CD8-positive, alpha-beta memory T cell (primary cell): Measurements from ENCODE around the gene KRT13. TPM values are rescaled to one million over a fixed set of nuclear protein-coding genes. Genes with fewer than 3 reads are reported as not detected.

Experiments used
- CTCF ChIA-PET: fragments of 350-600 bp; sonication (Branson Sonifier 250); formaldehyde crosslinking; loops from one replicate; lab custom pipeline; 2021; ENCODE audit warnings: antibody characterized with exemption; lab: Charles Lee
- POLR2A ChIA-PET: fragments of 350-600 bp; sonication (Branson Sonifier 250); formaldehyde crosslinking; loops from one replicate; lab custom pipeline; 2021; ENCODE audit warnings: antibody characterized with exemption; lab: Charles Lee
- DNase-seq, 5 donors: peaks; one replicate each; pipeline versions ENCODE4 v3.0.0 to v3.0.0-alpha.2; 2020 to 2022; ENCODE audit warnings: mixed read lengths in 1 of 5
- H3K27ac ChIP-seq: one replicate; pipeline ENCODE4 v1.7.0; 2013; ENCODE audit warnings: low read depth, mild to moderate bottlenecking, low read length, moderate library complexity
- H3K27me3 ChIP-seq: 2 replicates; pipeline ENCODE4 v1.7.0; 2013; ENCODE audit warnings: low read length, mild to moderate bottlenecking; ENCODE audit not compliant: insufficient read depth, poor library complexity, severe bottlenecking
- H3K36me3 ChIP-seq: 2 replicates; pipeline ENCODE4 v1.7.0; 2013; ENCODE audit warnings: mild to moderate bottlenecking, low read length, moderate library complexity; ENCODE audit not compliant: insufficient read depth
- H3K4me1 ChIP-seq: 2 replicates; pipeline ENCODE4 v1.7.0; 2013; ENCODE audit warnings: mild to moderate bottlenecking, low read length, moderate library complexity; ENCODE audit not compliant: insufficient read depth
- H3K4me3 ChIP-seq: 2 replicates; pipeline ENCODE4 v1.7.0; 2013; ENCODE audit warnings: mild to moderate bottlenecking, low read length
- H3K9me3 ChIP-seq: 2 replicates; pipeline ENCODE4 v1.7.0; 2013; ENCODE audit warnings: mild to moderate bottlenecking, low read length
- H3K27ac Mint-ChIP-seq, 8 donors: one replicate each; pipeline ENCODE4 v1.8.0; 2020 to 2021; ENCODE audit warnings: mixed read lengths in 8 of 8, mild to moderate bottlenecking in 6 of 8, inconsistent platforms in 3 of 8, moderate library complexity in 3 of 8
- H3K27me3 Mint-ChIP-seq, 2 donors: one replicate each; pipeline ENCODE4 v1.8.0; 2020 to 2021; ENCODE audit warnings: mixed read lengths in 2 of 2, mild to moderate bottlenecking in 1 of 2, moderate library complexity in 1 of 2
- H3K36me3 Mint-ChIP-seq, 3 donors: one replicate each; pipeline ENCODE4 v1.8.0; 2020 to 2021; ENCODE audit warnings: mixed read lengths in 3 of 3, inconsistent platforms in 1 of 3, mild to moderate bottlenecking in 1 of 3
- H3K4me1 Mint-ChIP-seq, 3 donors: one replicate each; pipeline ENCODE4 v1.8.0; 2020 to 2021; ENCODE audit warnings: mixed read lengths in 3 of 3, inconsistent platforms in 1 of 3, mild to moderate bottlenecking in 1 of 3
- H3K4me3 Mint-ChIP-seq, 7 donors: one replicate each; pipeline ENCODE4 v1.8.0; 2020 to 2021; ENCODE audit warnings: mixed read lengths in 7 of 7, mild to moderate bottlenecking in 6 of 7, moderate library complexity in 4 of 7, inconsistent platforms in 2 of 7
- H3K9me3 Mint-ChIP-seq, 5 donors: one replicate each; pipeline ENCODE4 v1.8.0; 2020 to 2022; ENCODE audit warnings: mixed read lengths in 5 of 5, mild to moderate bottlenecking in 3 of 5, moderate library complexity in 2 of 5, inconsistent platforms in 1 of 5
- polyA plus RNA-seq: library from polyadenylated mRNA; unstranded; fragments of 300-500 nt; fragmentation: Illumina TruSeq; gene quantifications from one replicate; pipeline ENCODE4 v1.2.3, GENCODE V29; 2021
- total RNA-seq, 2 experiments: library from RNA; stranded (reverse); gene quantifications; one replicate each; pipeline ENCODE4 v1.2.3, GENCODE V29; 2021

KRT13 gene
- total and polyA plus RNA-seq, 3 experiments from 2014 or later = not detected

DNA sequence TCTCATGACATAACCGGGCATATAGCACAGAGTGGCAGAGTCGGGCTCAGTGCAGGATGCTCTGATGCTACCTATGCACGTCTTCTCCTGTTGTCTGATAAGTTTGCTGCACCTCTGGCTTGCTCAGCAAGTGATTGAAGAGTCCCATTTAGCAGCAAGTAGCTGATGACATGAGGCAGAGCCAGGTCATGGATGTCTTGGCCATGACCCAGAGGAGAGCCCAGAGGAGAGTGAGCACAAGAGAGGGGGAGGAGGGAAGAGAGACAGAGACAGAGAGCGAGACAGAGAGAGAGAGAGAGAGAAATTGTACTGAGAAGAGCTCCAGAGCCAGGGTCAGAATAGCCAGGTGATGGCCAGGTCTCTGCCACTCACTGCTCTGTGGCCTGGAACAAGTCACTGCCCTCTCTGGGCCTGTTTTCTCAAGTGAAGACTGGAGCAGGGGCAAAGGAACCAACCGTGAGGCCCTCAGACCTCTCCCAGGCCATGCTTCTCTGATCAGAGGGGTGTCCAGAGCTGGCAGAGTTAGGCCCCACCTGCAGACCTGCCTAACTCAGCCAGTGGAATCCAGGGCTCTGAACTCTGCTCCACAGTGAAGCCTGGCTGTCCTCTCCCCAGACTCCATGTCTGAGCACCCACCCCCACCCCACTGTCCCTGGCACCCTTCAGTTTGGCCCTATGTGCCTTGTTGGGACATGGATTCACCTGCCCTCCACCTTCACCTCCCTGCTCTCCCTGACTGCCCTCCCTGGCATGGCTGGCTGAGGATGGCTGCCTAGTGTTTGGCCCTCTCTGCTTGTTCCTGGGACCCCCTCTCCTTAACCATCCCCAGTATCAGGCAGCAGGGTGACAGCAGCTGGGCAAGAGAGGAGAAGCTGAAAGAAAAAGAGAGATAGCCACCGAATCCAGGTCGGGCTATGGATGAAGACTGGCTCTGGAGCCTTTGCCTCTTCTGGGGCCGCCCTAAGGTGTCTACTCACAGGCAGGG, 20.2 kb downstream of the KRT13 start:
- Mint-ChIP-seq H3K4me1 (peaks cover 2 to 4% (median 2%) of the 10 kb centered on the region in 3 donors), H3K27me3 (peaks cover 3 to 11% of the 10 kb centered on the region in 2 donors), H3K4me3 (no peak overlapping the region), H3K27ac (peak overlapping the region in 2 of 8 donors; percentile 58 to 93), H3K9me3 (no peaks in the 10 kb centered on the region), H3K36me3 (no peaks in the 10 kb centered on the region)
- CTCF ChIA-PET = no interaction called here
- H3K27ac ChIP-seq = no peak overlapping the region
- no peak overlapping the region for H3K4me3 ChIP-seq
- no peaks in the 10 kb centered on the region for H3K4me1 ChIP-seq
- H3K27me3 ChIP-seq = no peaks in the 10 kb centered on the region
- H3K36me3 ChIP-seq = no peaks in the 10 kb centered on the region
- H3K9me3 ChIP-seq = no peaks in the 10 kb centered on the region
- no peak for DNase-seq
- POLR2A ChIA-PET = no interaction called here

DNA sequence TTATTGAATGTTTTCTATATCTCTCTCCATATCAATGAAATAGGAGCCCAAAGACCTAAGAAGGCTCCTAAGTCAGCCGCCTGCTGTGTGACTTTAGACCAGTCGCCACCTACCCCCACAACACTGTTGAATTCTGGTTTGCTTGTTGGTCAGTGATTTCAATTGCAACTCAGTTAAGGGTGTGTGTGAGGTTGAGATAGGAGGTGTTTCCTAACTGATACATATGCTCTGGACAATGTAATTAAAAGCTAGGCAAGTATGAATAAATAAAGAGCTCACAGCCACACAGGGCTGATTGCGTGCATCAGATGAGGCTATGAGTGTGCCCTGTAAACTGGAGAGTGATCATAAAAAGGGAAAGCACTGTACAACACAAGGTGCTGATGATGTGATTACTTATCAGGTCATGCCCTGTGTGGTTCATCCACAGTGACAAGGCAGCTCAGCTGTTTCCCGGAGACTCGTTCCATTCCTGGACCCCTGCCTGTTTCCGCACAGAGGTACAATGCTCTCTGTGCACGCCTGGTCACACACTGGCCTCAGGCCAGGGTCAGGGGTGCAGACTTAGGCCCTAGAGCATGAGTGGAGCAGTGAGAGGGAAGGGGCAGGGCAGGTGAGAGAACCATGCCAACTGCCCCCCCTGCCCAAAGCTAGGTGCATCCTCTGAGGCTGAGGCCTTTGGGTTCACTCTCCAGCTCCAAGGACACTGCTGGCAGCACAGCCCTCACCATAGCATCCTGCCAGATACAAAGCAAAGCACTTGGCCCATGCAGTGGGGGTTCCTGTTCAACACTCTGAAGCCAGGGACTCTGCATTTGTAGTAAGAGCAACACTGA, 21.2 kb downstream of the KRT13 start:
- no peak overlapping the region for H3K4me3 Mint-ChIP-seq
- peak overlapping the region in 1 of 8 donors; percentile 50 for H3K27ac Mint-ChIP-seq
- ChIA-PET CTCF (interaction anchor here (0.6 kb wide), 1 partner anchor 358 kb away, joined by 3 read pairs; no protein-coding TSS in a partner anchor), POLR2A (no interaction called here)
- no peak overlapping the region for H3K4me3 ChIP-seq
- H3K4me1 Mint-ChIP-seq = no peaks in the 10 kb centered on the region
- H3K9me3 Mint-ChIP-seq = no peaks in the 10 kb centered on the region
- no peaks in the 10 kb centered on the region for H3K36me3 ChIP-seq
- no peak for DNase-seq
- no peaks in the 10 kb centered on the region for H3K36me3 Mint-ChIP-seq
- no peaks in the 10 kb centered on the region for H3K9me3 ChIP-seq
- peaks cover 3 to 11% of the 10 kb centered on the region in 2 donors for H3K27me3 Mint-ChIP-seq
- no peaks in the 10 kb centered on the region for H3K27me3 ChIP-seq
- H3K27ac ChIP-seq = no peak overlapping the region
- no peaks in the 10 kb centered on the region for H3K4me1 ChIP-seq

DNA sequence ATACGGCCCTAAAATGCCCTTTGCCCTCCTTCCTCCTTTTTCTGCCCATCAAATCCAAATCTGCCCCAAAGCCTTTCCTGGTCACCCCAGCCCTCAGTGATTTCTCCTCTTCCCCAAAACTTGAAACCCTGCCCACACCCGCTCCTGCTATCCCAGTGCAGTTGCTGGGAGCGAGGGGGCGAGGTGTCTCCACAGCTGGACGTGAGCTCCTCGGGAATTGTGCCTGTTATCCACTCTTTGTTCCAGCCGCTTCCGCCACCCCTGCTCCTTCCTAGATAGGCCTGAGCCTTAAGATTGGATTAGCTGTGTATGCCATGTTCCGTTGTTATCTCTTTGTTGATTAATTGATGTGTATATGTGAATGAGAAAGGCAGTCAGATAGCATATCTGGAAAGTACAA, 21.9 kb downstream of the KRT13 start:
- Histone ChIP-seq H3K9me3 (no peaks in the 10 kb centered on the region), H3K27ac (no peak overlapping the region), H3K4me3 (no peak overlapping the region), H3K27me3 (no peaks in the 10 kb centered on the region), H3K4me1 (no peaks in the 10 kb centered on the region), H3K36me3 (no peaks in the 10 kb centered on the region)
- no peak for DNase-seq
- Mint-ChIP-seq H3K27ac (peak overlapping the region in 3 of 8 donors; percentile 34 to 95 (median 53)), H3K4me1 (no peaks in the 10 kb centered on the region), H3K36me3 (no peaks in the 10 kb centered on the region), H3K9me3 (no peaks in the 10 kb centered on the region), H3K27me3 (peaks cover 3 to 8% of the 10 kb centered on the region in 2 donors), H3K4me3 (no peak overlapping the region)
- POLR2A ChIA-PET = no interaction called here
- CTCF ChIA-PET = interaction anchor here (0.6 kb wide), 1 partner anchor 357 kb away, joined by 3 read pairs; no protein-coding TSS in a partner anchor

DNA sequence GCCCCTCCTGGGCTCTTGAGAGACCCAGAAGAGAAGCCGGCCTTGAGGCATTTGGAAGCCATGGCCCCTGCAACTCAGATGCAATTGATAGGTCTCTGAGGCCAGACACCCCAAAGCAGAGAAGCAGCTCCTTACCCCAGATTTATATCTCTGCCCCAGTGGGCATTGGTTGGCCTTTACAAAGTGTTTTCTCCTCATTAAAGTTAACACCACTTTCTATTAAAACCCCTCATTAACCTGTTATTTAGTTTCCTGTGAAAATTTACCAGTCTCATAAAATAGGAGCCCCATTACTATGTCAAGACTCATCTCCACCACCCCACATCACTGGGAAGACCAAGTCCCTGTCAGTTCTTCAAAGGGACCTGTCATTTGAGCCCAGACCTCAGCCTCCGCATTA, 24.4 kb downstream of the KRT13 start, which contains the start of gene KRT35:
KRT35 (minus strand) TSS at position 116 of the 400 bp plus-strand sequence; CDS start at position 62, 54 bp downstream.
- H3K4me1 Mint-ChIP-seq = no peaks in the 10 kb centered on the region
- H3K9me3 ChIP-seq = no peaks in the 10 kb centered on the region

DNA sequence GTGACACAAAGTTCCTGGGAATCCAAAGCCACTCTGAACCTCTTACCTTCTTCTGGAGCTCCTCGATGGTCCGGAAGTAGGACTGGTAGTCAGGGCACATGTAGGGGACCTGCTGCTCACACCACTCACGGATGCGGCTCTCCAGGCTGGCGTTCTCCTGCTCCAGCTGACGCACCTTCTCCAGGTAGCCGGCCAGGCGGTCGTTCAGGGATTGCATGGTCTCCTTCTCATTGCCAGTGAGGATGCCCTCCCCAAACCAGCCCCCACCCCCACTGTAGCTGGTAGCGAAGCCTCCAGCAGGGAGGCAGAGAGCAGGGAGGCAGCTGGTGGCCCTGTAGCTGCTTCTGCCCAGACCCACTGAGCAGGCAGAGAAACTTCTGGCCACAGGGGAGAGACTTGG, 24.8 kb downstream of the KRT13 start:
- no peaks in the 10 kb centered on the region for H3K36me3 Mint-ChIP-seq
- H3K27me3 ChIP-seq = no peaks in the 10 kb centered on the region
- ChIA-PET POLR2A (no interaction called here), CTCF (no interaction called here)
- no peaks in the 10 kb centered on the region for H3K4me1 ChIP-seq
- H3K27ac Mint-ChIP-seq = no peak overlapping the region
- H3K9me3 ChIP-seq = no peaks in the 10 kb centered on the region
- H3K4me3 Mint-ChIP-seq = no peak overlapping the region
- H3K27me3 Mint-ChIP-seq = peaks cover 0 to 3% of the 10 kb centered on the region in 2 donors
- H3K36me3 ChIP-seq = no peaks in the 10 kb centered on the region
- no peak for DNase-seq
- H3K9me3 Mint-ChIP-seq = no peaks in the 10 kb centered on the region
- H3K4me1 Mint-ChIP-seq = no peaks in the 10 kb centered on the region
- no peak overlapping the region for H3K4me3 ChIP-seq
- H3K27ac ChIP-seq = no peak overlapping the region

More for the DNA sequence above, 24.4 kb downstream of the KRT13 start, which contains the start of gene KRT35:
- H3K27ac Mint-ChIP-seq = peak within 1 kb of the TSS in 2 of 8 donors; percentile 21 to 64
- Histone ChIP-seq H3K4me3 (no peak within 1 kb of the TSS), H3K27me3 (no peaks in the 10 kb centered on the region), H3K36me3 (no peaks in the 10 kb centered on the region), H3K27ac (no peak within 1 kb of the TSS), H3K4me1 (no peaks in the 10 kb centered on the region)
- no peak for DNase-seq
- peaks cover 0 to 3% of the 10 kb centered on the region in 2 donors for H3K27me3 Mint-ChIP-seq
- no peak within 1 kb of the TSS for H3K4me3 Mint-ChIP-seq
- H3K36me3 Mint-ChIP-seq = no peaks in the 10 kb centered on the region
- ChIA-PET CTCF (no interaction called here), POLR2A (no interaction called here)
- no peaks in the 10 kb centered on the region for H3K9me3 Mint-ChIP-seq

DNA sequence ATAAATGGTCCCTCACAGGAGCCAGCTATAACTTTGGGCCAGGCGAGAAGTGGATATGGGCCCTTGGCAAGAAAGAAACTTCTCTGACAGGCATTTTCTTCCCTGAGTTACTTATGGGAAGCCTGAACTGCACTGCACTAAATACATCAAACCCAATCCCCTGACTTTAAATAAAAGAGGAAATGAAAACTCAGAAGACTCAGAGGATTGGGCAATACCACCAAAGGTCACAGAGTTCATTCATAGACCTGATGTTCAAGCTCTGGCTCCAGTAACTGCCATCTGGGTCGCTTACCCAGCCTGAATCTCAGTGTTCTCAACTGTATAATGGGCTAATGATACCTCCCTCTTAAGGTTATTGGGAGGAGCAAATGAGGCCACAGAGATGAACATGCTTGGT, 25.3 kb downstream of the KRT13 start:
- no peaks in the 10 kb centered on the region for H3K4me1 ChIP-seq
- no peaks in the 10 kb centered on the region for H3K36me3 ChIP-seq
- H3K9me3 ChIP-seq = no peaks in the 10 kb centered on the region
- no peaks in the 10 kb centered on the region for H3K27me3 ChIP-seq
- Mint-ChIP-seq H3K9me3 (no peaks in the 10 kb centered on the region), H3K27me3 (peaks cover 0 to 3% of the 10 kb centered on the region in 2 donors), H3K36me3 (no peaks in the 10 kb centered on the region), H3K4me1 (no peaks in the 10 kb centered on the region), H3K27ac (peak overlapping the region in 2 of 8 donors; percentile 7 to 21), H3K4me3 (no peak overlapping the region)
- POLR2A ChIA-PET = no interaction called here
- no peak overlapping the region for H3K4me3 ChIP-seq
- CTCF ChIA-PET = no interaction called here
- DNase-seq = no peak
- H3K27ac ChIP-seq = no peak overlapping the region

DNA sequence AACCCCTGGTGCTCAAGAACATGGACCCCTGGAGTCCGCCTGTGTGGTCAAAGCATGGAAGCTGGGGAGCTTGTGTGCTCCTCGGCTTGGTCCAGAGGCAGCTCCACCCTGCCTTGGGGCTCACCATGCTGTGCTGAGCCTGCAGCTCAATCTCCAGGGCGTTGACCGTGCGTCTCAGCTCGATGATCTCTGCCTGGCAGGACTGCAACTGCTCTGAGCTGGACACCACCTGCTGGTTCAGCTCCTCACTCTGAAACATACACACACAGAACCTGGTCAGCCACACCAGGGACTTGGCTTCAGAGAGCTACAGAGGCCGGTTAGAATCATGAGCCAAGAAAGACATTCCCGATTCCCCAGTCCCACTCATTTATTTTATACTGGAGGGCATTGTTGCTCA, 27.2 kb downstream of the KRT13 start:
- Histone ChIP-seq H3K36me3 (no peaks in the 10 kb centered on the region), H3K4me3 (no peak overlapping the region), H3K9me3 (no peaks in the 10 kb centered on the region), H3K27me3 (no peaks in the 10 kb centered on the region), H3K27ac (no peak overlapping the region), H3K4me1 (no peaks in the 10 kb centered on the region)
- no peak overlapping the region for H3K4me3 Mint-ChIP-seq
- ChIA-PET POLR2A (no interaction called here), CTCF (no interaction called here)
- H3K36me3 Mint-ChIP-seq = no peaks in the 10 kb centered on the region
- H3K4me1 Mint-ChIP-seq = no peaks in the 10 kb centered on the region
- H3K27ac Mint-ChIP-seq = no peak overlapping the region
- H3K9me3 Mint-ChIP-seq = peaks cover 0 to 3% (median 0%) of the 10 kb centered on the region in 5 donors
- peaks cover 0 to 1% of the 10 kb centered on the region in 2 donors for H3K27me3 Mint-ChIP-seq
- no peak for DNase-seq
